Smooth muscle cell (in vitro differentiated cells): Measurements from ENCODE around the gene CRHR2. TPM values are rescaled to one million over a fixed set of nuclear protein-coding genes. Genes with fewer than 3 reads are reported as not detected.

ENCODE experiments used
- DNase-seq: peaks from one replicate; lab custom pipeline; 2025; ENCODE audit not compliant: unreplicated experiment; lab: John Stamatoyannopoulos, UW
- H2AFZ ChIP-seq: fragments of 200-600 bp; sonication (generic); 2 replicates; pipeline ENCODE4 v1.6.0; 2016; ENCODE audit warnings: antibody characterized with exemption, low read depth, mild to moderate bottlenecking
- H3F3A ChIP-seq: fragments of 200-600 bp; sonication (generic); 2 replicates; pipeline ENCODE4 v1.6.0; 2017; ENCODE audit warnings: antibody characterized with exemption, low read depth
- H3K27ac ChIP-seq: fragments of 200-600 bp; sonication (generic); 2 replicates; pipeline ENCODE4 v1.5.1; 2016; ENCODE audit warnings: low read depth, mild to moderate bottlenecking
- H3K27me3 ChIP-seq: fragments of 200-600 bp; sonication (generic); 2 replicates; pipeline ENCODE4 v1.6.1; 2016; ENCODE audit warnings: low read depth, mild to moderate bottlenecking
- H3K36me3 ChIP-seq: fragments of 200-600 bp; sonication (generic); 2 replicates; pipeline ENCODE4 v1.5.1; 2016; ENCODE audit warnings: low read depth
- H3K4me1 ChIP-seq: fragments of 200-600 bp; sonication (generic); 2 replicates; pipeline ENCODE4 v1.5.1; 2016; ENCODE audit warnings: low read depth
- H3K4me2 ChIP-seq: fragments of 200-600 bp; sonication (generic); 2 replicates; pipeline ENCODE4 v1.6.0; 2016; ENCODE audit warnings: mild to moderate bottlenecking
- H3K4me3 ChIP-seq: fragments of 200-600 bp; sonication (generic); 2 replicates; pipeline ENCODE4 v1.5.1; 2016; ENCODE audit warnings: mild to moderate bottlenecking
- H3K79me2 ChIP-seq: fragments of 200-600 bp; sonication (generic); 2 replicates; pipeline ENCODE4 v1.6.0; 2016; ENCODE audit warnings: low read depth, mild to moderate bottlenecking
- H3K9ac ChIP-seq: fragments of 200-600 bp; sonication (generic); 2 replicates; pipeline ENCODE4 v1.6.0; 2016; ENCODE audit warnings: low read depth
- H3K9me3 ChIP-seq: fragments of 200-600 bp; sonication (generic); replicated peaks from 2 replicates; pipeline ENCODE4 v1.5.1; 2016; ENCODE audit warnings: low read depth
- H4K20me1 ChIP-seq: fragments of 200-600 bp; sonication (generic); 2 replicates; pipeline ENCODE4 v1.6.0; 2016; ENCODE audit warnings: low read depth
- WGBS: methylation state at CpG from one replicate; pipeline ENCODE4 v1.1.7; 2016; ENCODE audit warnings: low lambda C conversion rate; 5-methylcytosine and 5-hydroxymethylcytosine counted together
- polyA plus RNA-seq: library from polyadenylated mRNA; unstranded; fragments of >200 nt; fragmentation: Nextera tagmentation; extraction: Ambion mirVana; gene quantifications from 2 replicates; pipeline ENCODE4 v1.2.1, GENCODE V29; 2016
- total RNA-seq: library from RNA; depleted of rRNA; stranded (reverse); fragments of >200 nt; gene quantifications from 2 replicates; pipeline ENCODE4 v1.2.3, GENCODE V29; 2014
- TF ChIP-seq, protein P1 (sequence below): fragments of 200-600 bp; sonication (generic); IDR thresholded peaks from 2 replicates; pipeline ENCODE4 v1.5.1; 2017; ENCODE audit warnings: borderline replicate concordance, mild to moderate bottlenecking, antibody characterized with exemption; ENCODE audit not compliant: insufficient read depth, poor library complexity, severe bottlenecking

Gene CRHR2
- total and polyA plus RNA-seq, 2 experiments from 2014 or later: 0.16 TPM; not detected in 1

DNA sequence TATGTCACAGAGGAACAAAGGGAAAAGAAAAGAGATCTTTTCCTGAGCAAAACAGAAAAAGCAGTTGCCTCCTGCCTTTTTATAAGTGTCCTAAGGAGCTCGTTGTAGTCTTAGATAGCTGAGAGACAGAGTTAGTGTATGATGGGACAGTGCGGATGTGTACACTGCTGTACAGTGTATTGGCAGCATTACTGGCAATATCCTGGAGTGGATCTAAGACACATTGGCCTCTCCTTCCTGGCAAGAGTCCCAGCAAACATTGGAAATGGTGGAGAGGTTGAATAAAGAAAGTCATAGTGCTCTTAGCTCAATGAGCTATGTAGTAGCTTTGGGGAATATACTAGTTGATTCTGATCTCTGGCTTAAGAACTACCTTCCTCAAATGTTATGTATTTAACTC is 64.9 kb downstream of the CRHR2 start:
- no peaks in the 10 kb centered on the region for H3K4me1 ChIP-seq
- TF ChIP-seq, protein P1, sequence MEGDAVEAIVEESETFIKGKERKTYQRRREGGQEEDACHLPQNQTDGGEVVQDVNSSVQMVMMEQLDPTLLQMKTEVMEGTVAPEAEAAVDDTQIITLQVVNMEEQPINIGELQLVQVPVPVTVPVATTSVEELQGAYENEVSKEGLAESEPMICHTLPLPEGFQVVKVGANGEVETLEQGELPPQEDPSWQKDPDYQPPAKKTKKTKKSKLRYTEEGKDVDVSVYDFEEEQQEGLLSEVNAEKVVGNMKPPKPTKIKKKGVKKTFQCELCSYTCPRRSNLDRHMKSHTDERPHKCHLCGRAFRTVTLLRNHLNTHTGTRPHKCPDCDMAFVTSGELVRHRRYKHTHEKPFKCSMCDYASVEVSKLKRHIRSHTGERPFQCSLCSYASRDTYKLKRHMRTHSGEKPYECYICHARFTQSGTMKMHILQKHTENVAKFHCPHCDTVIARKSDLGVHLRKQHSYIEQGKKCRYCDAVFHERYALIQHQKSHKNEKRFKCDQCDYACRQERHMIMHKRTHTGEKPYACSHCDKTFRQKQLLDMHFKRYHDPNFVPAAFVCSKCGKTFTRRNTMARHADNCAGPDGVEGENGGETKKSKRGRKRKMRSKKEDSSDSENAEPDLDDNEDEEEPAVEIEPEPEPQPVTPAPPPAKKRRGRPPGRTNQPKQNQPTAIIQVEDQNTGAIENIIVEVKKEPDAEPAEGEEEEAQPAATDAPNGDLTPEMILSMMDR: no peak
- no peak overlapping the region for H3K27ac ChIP-seq
- peaks cover 73% of the 10 kb centered on the region for H3K79me2 ChIP-seq
- H3K27me3 ChIP-seq: no peaks in the 10 kb centered on the region
- H3K4me2 ChIP-seq: no peak overlapping the region
- peaks cover 17% of the 10 kb centered on the region for H3F3A ChIP-seq
- DNase-seq: no peak
- no peak overlapping the region for H2AFZ ChIP-seq
- no peak overlapping the region for H3K9ac ChIP-seq
- no peaks in the 10 kb centered on the region for H3K9me3 ChIP-seq
- no peak overlapping the region for H3K4me3 ChIP-seq
- H4K20me1 ChIP-seq: peaks cover 95% of the 10 kb centered on the region
- 91% methylated on average over 2 of the region's 2 CpGs for WGBS
- H3K36me3 ChIP-seq: peaks cover 30% of the 10 kb centered on the region

DNA sequence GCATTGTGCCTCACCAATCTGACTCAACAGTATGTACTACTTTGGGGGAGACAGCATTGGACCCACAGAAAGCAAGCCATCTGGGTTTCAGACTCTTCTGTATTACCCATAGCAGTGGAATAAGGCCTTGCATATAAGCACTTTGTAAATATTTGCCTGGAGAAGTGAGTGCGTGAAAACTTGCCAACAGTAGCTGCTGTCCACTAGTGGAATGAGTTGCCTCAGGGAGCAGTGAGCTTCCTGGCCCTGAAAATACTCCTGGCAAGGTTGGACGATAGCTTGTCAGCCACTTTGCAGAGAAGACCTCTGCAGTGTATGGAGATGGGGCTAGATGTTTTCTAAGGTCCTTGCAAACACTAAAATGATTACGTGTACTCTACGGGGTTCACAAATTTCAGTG is 65.9 kb downstream of the CRHR2 start:
- Histone ChIP-seq H3K27ac (no peak overlapping the region), H3K9me3 (no peaks in the 10 kb centered on the region), H3K4me3 (no peak overlapping the region), H3K36me3 (peaks cover 33% of the 10 kb centered on the region), H3K27me3 (no peaks in the 10 kb centered on the region), H3F3A (peaks cover 19% of the 10 kb centered on the region), H3K4me2 (no peak overlapping the region), H3K79me2 (peaks cover 81% of the 10 kb centered on the region), H3K9ac (no peak overlapping the region), H2AFZ (no peak overlapping the region), H3K4me1 (no peaks in the 10 kb centered on the region), H4K20me1 (peaks cover 95% of the 10 kb centered on the region)
- WGBS: 96% methylated on average over 4 of the region's 4 CpGs
- TF ChIP-seq, protein P1: no peak
- no peak for DNase-seq

DNA sequence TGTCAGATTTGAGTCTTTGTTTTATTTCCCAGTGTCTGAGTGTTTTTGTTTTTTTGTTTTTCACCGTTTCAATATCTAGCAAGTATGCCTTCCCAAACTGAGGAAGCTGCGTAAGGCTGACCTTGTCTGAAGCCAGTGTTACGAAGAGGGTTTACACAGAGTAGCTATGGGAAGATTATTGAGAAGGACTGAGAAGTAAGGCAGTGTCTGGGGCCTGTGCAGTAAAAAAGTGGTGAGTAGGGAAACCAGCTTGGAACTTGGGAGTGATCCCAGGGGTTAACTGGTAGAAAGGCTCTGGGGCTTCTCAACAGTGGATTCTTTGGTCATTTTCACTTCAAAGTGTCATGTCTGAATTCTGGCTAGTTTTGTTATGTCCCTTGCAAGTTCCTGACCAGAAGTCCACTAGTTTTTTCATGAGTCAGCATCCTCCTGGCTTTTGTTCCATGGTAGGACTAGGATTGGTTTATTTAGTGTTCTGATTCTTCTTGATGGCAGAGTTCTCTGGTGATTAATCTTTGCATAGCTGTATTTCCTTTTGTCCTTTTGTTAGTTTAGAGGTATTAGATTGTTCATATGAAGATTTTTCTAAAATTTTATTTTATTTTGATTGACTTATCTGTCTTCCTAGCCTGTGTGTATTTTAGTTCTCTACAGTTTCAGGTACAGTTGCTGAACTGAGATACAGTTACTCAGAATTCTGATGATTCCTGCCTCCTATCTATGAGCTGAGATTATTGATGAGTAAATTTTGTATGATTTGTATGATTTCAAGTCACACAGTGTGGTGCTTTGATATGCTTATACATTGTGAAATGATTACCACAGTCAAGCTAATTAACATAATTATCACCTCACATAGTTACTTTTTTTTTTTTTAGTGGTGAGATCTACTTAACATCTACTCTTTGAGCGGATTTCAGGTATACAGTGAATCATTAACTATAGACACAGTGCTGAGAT is 68.6 kb downstream of the CRHR2 start:
- Histone ChIP-seq H3K4me1 (no peaks in the 10 kb centered on the region), H3F3A (peaks cover 39% of the 10 kb centered on the region), H3K27me3 (no peaks in the 10 kb centered on the region), H3K4me3 (no peak overlapping the region), H3K36me3 (peaks cover 44% of the 10 kb centered on the region), H4K20me1 (peaks cover 96% of the 10 kb centered on the region), H3K9ac (no peak overlapping the region), H3K79me2 (peaks cover 95% of the 10 kb centered on the region), H2AFZ (no peak overlapping the region), H3K9me3 (no peaks in the 10 kb centered on the region), H3K27ac (peak overlapping the region; percentile 67), H3K4me2 (no peak overlapping the region)
- 94% methylated on average over 4 of the region's 4 CpGs for WGBS
- TF ChIP-seq, protein P1: no peak
- DNase-seq: no peak
